HepG2 (cell line): ENCODE measurements around the gene ACAP2. TPM values are rescaled to one million over a fixed set of nuclear protein-coding genes. Genes with fewer than 3 reads are reported as not detected.

ENCODE experiments used
- ATAC-seq: fragments of 200-7000 bp; cut with Tn5 transposase; 3 replicates; pipeline ENCODE4 v1.9.1; 2020; ENCODE audit warnings: mild to moderate bottlenecking, moderate library complexity
- BruUV-seq: library from RNA; stranded (reverse); fragments of 400-500 nt; replicated peaks from 2 replicates; lab custom pipeline; 2021; lab: Mats Ljungman, UMichigan
- CTCF ChIA-PET: fragments of 300-600 bp; formaldehyde crosslinking; extraction: SDS; loops from one replicate; lab custom pipeline; 2021; ENCODE audit warnings: low total read pairs, inconsistent platforms, low intra/inter-chr PET ratio; lab: Yijun Ruan, JAX
- POLR2A ChIA-PET: fragments of 350-600 bp; sonication (Branson Sonifier 250); formaldehyde crosslinking; loops from one replicate; lab custom pipeline; 2020; ENCODE audit warnings: antibody characterized with exemption, inconsistent platforms; lab: Yijun Ruan, JAX
- DNase-seq: peaks from one replicate; pipeline ENCODE4 v3.0.0-alpha.2; 2015; ENCODE audit warnings: low spot score
- FAIRE-seq: peaks from 3 replicates; lab custom pipeline; 2011; peaks lifted over from hg19 to GRCh38; lab: Jason Lieb, UNC
- H2AFZ ChIP-seq: one replicate; pipeline ENCODE4 v1.6.1; 2011; ENCODE audit warnings: low read length, inconsistent platforms
- H3K27ac ChIP-seq: fragments of 300-600 bp; 3 replicates; pipeline ENCODE4 v1.8.0; 2011; ENCODE audit warnings: mixed run types, mild to moderate bottlenecking, mixed read lengths, low read length, inconsistent platforms; ENCODE audit not compliant: insufficient read depth; ENCODE audit errors: extremely low read length
- H3K27me3 ChIP-seq, 2 experiments: fragments of 200-600 bp in 1 of 2; 2 replicates in 1 of 2; 3 replicates in 1 of 2; pipeline versions ENCODE4 v1.6.0 to v1.8.0; 2011; ENCODE audit warnings: low read length in 2 of 2, mild to moderate bottlenecking in 2 of 2, moderate library complexity in 2 of 2, inconsistent platforms in 1 of 2; ENCODE audit not compliant: insufficient read depth in 2 of 2, control insufficient read depth in 1 of 2
- H3K36me3 ChIP-seq, 2 experiments: fragments of 200-600 bp in 1 of 2; replicated peaks in 1 of 2; 2 replicates in 1 of 2; 3 replicates in 1 of 2; pipeline versions ENCODE4 v1.5.1 to v1.8.0; 2011; ENCODE audit warnings: low read length in 2 of 2, inconsistent platforms in 1 of 2; ENCODE audit not compliant: insufficient read depth in 2 of 2, control insufficient read depth in 1 of 2
- H3K4me1 ChIP-seq: 2 replicates; pipeline ENCODE4 v1.5.1; 2012; ENCODE audit warnings: low read length, inconsistent platforms; ENCODE audit not compliant: insufficient read depth
- H3K4me2 ChIP-seq: 2 replicates; pipeline ENCODE4 v1.6.0; 2011; ENCODE audit warnings: low read depth, low read length, inconsistent platforms
- H3K4me3 ChIP-seq, 3 experiments: fragments of 200-600 bp in 1 of 3; sonication (generic), shearing (Covaris generic) in 1 of 3; replicated peaks in 1 of 3; 2 replicates each; pipeline ENCODE4 v1.5.1; 2011 to 2016; ENCODE audit warnings: low read length in 3 of 3, inconsistent platforms in 2 of 3, low read depth in 2 of 3, mild to moderate bottlenecking in 2 of 3, control low read depth in 1 of 3, mixed read lengths in 1 of 3; ENCODE audit not compliant: insufficient read depth in 1 of 3
- H3K79me2 ChIP-seq: one replicate; pipeline ENCODE4 v1.6.1; 2011; ENCODE audit warnings: low read length, inconsistent platforms; ENCODE audit not compliant: insufficient read depth
- H3K9ac ChIP-seq: 2 replicates; pipeline ENCODE4 v1.6.0; 2011; ENCODE audit warnings: mild to moderate bottlenecking, low read depth, low read length, inconsistent platforms; ENCODE audit not compliant: insufficient read depth
- H3K9me3 ChIP-seq: 2 replicates; pipeline ENCODE4 v1.5.1; 2012; ENCODE audit warnings: mild to moderate bottlenecking, low read length
- H4K20me1 ChIP-seq: 2 replicates; pipeline ENCODE4 v1.6.0; 2011; ENCODE audit warnings: inconsistent platforms, mild to moderate bottlenecking, low read length, moderate library complexity; ENCODE audit not compliant: insufficient read depth
- MTERF4 ChIP-seq: sonication (generic); formaldehyde crosslinking; IDR thresholded peaks from 2 replicates; pipeline ENCODE4 v1.8.0; 2023; ENCODE audit warnings: mild to moderate bottlenecking, missing genetic modification reagents
- STAG1 ChIP-seq: sonication (generic); formaldehyde crosslinking; IDR thresholded peaks from 2 replicates; pipeline ENCODE4 v1.4.0; 2020; ENCODE audit warnings: missing genetic modification reagents
- ZNF709 ChIP-seq: sonication (generic); formaldehyde crosslinking; IDR thresholded peaks from 2 replicates; pipeline ENCODE4 v1.5.0; 2020; ENCODE audit warnings: mild to moderate bottlenecking, missing genetic modification reagents
- WGBS: methylation state at CpG from one replicate; pipeline ENCODE4 v1.1.6; 2017; ENCODE audit warnings: low lambda C conversion rate; 5-methylcytosine and 5-hydroxymethylcytosine counted together
- in situ Hi-C: cut with HindIII; loops from 2 replicates; pipeline ENCODE4 v1.10.0; 2017; ENCODE audit warnings: low pct_unique_long_range_greater_than_20kb; ENCODE audit not compliant: extremely low pct_ligation_motif_present
- intact Hi-C: fragments of 100-400 bp; cut with micrococcal nuclease; formaldehyde crosslinking; loops from one replicate; pipeline ENCODE4 v1.10.0; 2022; ENCODE audit not compliant: unreplicated experiment
- polyA plus RNA-seq, 8 experiments: library from polyadenylated mRNA; depleted of rRNA in 3 of 8; stranded (reverse) in 7 of 8; unstranded in 1 of 8; fragments of >200 nt; fragmentation: Illumina TruSeq in 4 of 8; extraction: Trizol in 4 of 8; gene quantifications; 2 replicates each; pipeline versions ENCODE4 v1.2.1 to v1.2.3, GENCODE V29; 2011 to 2016; ENCODE audit warnings: low read depth in 4 of 8, missing spikeins in 1 of 8, mixed read lengths in 1 of 8; ENCODE audit not compliant: insufficient read depth in 1 of 8
- total RNA-seq, 5 experiments: library from RNA; depleted of rRNA; stranded (reverse); fragments of >200 nt; fragmentation: Illumina TruSeq; extraction: Trizol; gene quantifications; 2 replicates each; pipeline ENCODE4 v1.2.3, GENCODE V29; 2016; ENCODE audit warnings: low read depth in 1 of 5

The ACAP2 gene
- total and polyA plus RNA-seq, 2 of the 13 experiments (the other 11 are each of a cell fraction or from before 2014, with no cell fraction given): 7.3 to 23.9 TPM

- H3K27ac ChIP-seq: no peak overlapping the region
- H3K4me2 ChIP-seq: peak overlapping the region; percentile 90
- WGBS: 66% methylated on average over 5 of the region's 5 CpGs
- no peak for DNase-seq
- TF ChIP-seq ZNF709 (CRISPR knock-in tag) (peak; percentile 34; the same call in 1 of the 2 replicates), STAG1 (CRISPR knock-in tag) (no peak), MTERF4 (CRISPR knock-in tag) (peak; percentile 58; the same call in 1 of the 2 replicates)
- H4K20me1 ChIP-seq: no peaks in the 10 kb centered on the region
- POLR2A ChIA-PET: interaction anchor here (1.0 to 3.5 kb wide), 9 partner anchors 9 to 597 kb away, joined by 3 to 22 read pairs (median 6); partner anchors contain the start of genes ACAP2, FAM43A, LSG1 and PPP1R2
- peaks cover 54% of the 10 kb centered on the region for H3K4me1 ChIP-seq
- H2AFZ ChIP-seq: no peak overlapping the region
- CTCF ChIA-PET: interaction anchor here (3.0 kb wide), 1 partner anchor 253 kb away, joined by 55 read pairs; no protein-coding TSS in a partner anchor
- peaks cover 9 to 27% of the 10 kb centered on the region in 2 experiments; a peak in 4 of 5 replicates for H3K36me3 ChIP-seq
- H3K9me3 ChIP-seq: no peaks in the 10 kb centered on the region
- H3K79me2 ChIP-seq: peaks cover 42% of the 10 kb centered on the region
- no peak for ATAC-seq
- no peaks in the 10 kb centered on the region; a peak in 1 of 5 replicates for H3K27me3 ChIP-seq
- H3K4me3 ChIP-seq: peak overlapping the region; percentile 89 to 92 (median 91)
- peak overlapping the region; percentile 82 for H3K9ac ChIP-seq
- no peak for FAIRE-seq
- in situ Hi-C loops (loop anchor here (5.0 kb wide), 1 partner anchor 268 kb away; no protein-coding TSS in a partner anchor), intact Hi-C loops (loop anchor here (5.0 kb wide), 1 partner anchor 273 kb away; the partner anchor contains the start of gene PPP1R2)
- BruUV-seq: TSS peak; percentile 47
These were observed 173.3 kb downstream of the ACAP2 start for GRCh38 chr3:195269375-195270078.
